HL-60 (cell line): ENCODE results near the gene DNAJC22.

Source experiments
- DNase-seq, 2 experiments: peaks; one replicate each; pipeline ENCODE4 v3.0.0-alpha.2; 2010 to 2020; ENCODE audit warnings: low read depth in 1 of 2, low spot score in 1 of 2
- H3K27ac ChIP-seq: fragments of 250-450 bp; sonication (Bioruptor Pico); replicated peaks from 2 replicates; pipeline ENCODE4 v1.5.1; 2020; ENCODE audit warnings: mild to moderate bottlenecking, moderate library complexity
- H3K27me3 ChIP-seq: fragments of 250-450 bp; sonication (Bioruptor Pico); 2 replicates; pipeline ENCODE4 v1.5.1; 2021; ENCODE audit warnings: mild to moderate bottlenecking, moderate library complexity; ENCODE audit not compliant: insufficient read depth, poor library complexity, severe bottlenecking
- H3K4me3 ChIP-seq: replicated peaks from 2 replicates; pipeline ENCODE4 v1.5.1; 2011; ENCODE audit warnings: mild to moderate bottlenecking, control low read depth, low read length; ENCODE audit not compliant: insufficient read depth
- CTCF ChIP-seq: IDR thresholded peaks from one replicate; pipeline ENCODE4 v1.5.1; 2011; ENCODE audit warnings: low read length, control low read depth, inconsistent platforms; ENCODE audit not compliant: insufficient read depth
- GABPA ChIP-seq: IDR thresholded peaks from 2 replicates; pipeline ENCODE4 v1.6.1; 2012; ENCODE audit warnings: low read depth
- POLR2AphosphoS5 ChIP-seq: IDR thresholded peaks from 2 replicates; pipeline ENCODE4 v1.6.1; 2012; ENCODE audit warnings: low read depth
- REST ChIP-seq: IDR thresholded peaks from 2 replicates; pipeline ENCODE4 v1.6.1; 2012; ENCODE audit warnings: low read depth; ENCODE audit not compliant: insufficient replicate concordance
- SPI1 ChIP-seq: IDR thresholded peaks from 2 replicates; pipeline ENCODE4 v1.6.1; 2012; ENCODE audit warnings: low read depth, mild to moderate bottlenecking, borderline replicate concordance
- long read RNA-seq: library from polyadenylated mRNA; unstranded; transcript quantifications from one replicate; pipeline ENCODE4 v2.0.0, GENCODE V29; 2020

Gene DNAJC22
- long read RNA-seq = 0 reads

- Histone ChIP-seq H3K27me3 (peaks cover 63% of the 10 kb centered on the region), H3K27ac (no peak within 1 kb of the TSS), H3K4me3 (0 out of 2 replicates have a peak within 1 kb of the TSS, but pooled peaks have one; percentile 8)
- DNase-seq = peak in 1 of 2 experiments; percentile 23
- no peak for TF ChIP-seq CTCF
- no peak for TF ChIP-seq SPI1
- TF ChIP-seq GABPA = no peak
- no peak for TF ChIP-seq POLR2AphosphoS5
- no peak for TF ChIP-seq REST
These were observed at the start of gene DNAJC22 for GRCh38 chr12:49346659-49347310. Gene DNAJC22 (plus strand): TSS chr12:49346888. CDS start chr12:49348873, 1,985 bp downstream.

- H3K27ac ChIP-seq = no peak overlapping the region
- no peak overlapping the region for H3K4me3 ChIP-seq
These were observed 49.0 kb upstream of the DNAJC22 start for GRCh38 chr12:49297695-49298060.

More at GRCh38 chr12:49297695-49298060, 49.0 kb upstream of the DNAJC22 start:
- TF ChIP-seq SPI1 (no peak), CTCF (no peak), REST (no peak), POLR2AphosphoS5 (no peak), GABPA (no peak)
- H3K27me3 ChIP-seq = peaks cover 43% of the 10 kb centered on the region
- DNase-seq = no peak
